Stimulated activated naive CD4-positive, alpha-beta T cell (primary cell): ENCODE data around the gene UBE2H.

Experiments
- DNase-seq, 6 experiments: peaks; one replicate each; lab custom pipeline; 2025; lab: John Stamatoyannopoulos, UW

The UBE2H gene

DNA sequence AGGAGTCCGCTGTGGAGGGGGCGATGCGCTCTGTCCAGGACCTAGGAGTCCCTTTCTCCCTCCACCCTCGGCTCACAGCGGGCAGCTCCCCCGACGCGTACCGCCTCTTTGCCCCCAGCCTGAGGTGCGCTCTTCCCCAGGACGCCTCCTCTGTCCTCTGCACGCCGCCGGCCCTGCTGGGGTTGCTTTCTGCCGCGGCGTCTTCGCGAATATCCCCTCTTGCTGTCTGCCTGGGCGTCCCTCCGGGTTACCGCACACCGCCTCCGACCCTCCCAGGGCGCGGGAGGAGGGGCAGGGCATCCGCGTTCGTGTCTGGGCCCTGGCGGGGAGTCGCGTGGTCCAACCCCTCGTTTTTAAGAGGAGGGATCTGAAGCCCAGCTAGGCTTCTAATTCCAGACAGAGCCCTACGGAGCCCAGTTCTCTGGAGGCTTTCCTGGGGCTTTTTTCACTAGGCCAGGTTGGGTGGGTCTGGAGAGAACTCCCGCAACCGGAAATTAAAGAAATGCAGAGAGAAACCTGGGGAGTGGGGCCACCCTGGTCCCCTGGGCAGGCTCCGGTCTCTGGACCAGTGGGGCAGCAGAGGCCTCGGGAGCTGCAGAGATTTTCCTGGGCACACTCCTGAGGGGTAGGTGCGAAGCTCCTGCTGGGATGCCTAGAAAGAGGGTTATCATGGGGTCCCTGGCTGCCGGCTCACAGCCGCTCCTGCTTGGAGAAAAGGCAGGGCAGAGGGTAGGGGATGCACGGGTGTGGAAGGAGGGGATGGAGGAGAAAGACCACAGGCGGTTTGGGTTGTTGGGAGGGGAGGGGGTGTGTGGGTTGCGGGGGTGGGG lies 166.9 kb downstream of the UBE2H start:
- DNase-seq: peak in 1 of 6 experiments; percentile 12

DNA sequence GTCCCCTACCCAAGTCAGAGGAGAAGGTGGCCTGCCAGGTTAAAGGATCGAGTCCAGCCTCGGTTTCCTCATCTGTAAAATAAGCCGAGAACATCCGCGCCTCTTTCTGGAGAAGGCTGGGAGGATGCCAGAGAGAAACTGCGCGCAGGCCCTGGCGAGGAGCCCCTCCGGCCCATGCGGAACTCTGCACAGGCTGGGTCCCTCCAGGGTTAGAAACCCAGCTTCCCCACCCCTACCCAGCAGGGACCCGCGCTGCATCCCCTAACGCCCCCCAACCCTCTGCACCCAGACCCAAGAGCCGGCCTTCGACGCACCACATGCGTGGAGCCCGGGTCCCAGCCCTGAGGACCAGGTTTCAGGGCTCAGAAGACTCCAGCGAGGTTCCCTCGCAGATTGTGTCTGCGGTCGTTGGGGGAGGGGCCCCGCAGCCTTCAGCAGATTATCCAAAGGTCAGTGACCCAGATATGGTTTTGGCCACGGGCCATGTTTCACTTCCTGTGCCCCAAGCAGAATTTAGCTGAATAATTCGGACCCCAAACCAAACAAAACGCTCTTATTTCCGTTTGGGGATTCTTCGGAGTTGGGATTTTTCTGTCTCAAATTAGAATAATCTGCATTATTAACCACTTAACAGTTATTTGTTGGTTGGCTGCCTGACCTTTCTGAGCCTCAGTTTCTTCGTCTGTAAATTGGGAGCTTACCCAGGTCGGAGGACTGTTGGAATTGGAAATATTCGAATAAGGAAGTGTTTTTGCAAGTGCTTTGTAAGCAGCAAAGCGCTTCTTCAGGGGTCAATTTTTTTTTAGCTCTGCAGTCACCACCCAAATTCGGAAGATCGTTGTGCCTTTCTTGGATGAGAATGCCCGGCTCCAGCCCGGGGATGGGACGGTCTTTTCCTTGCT lies 167.7 kb downstream of the UBE2H start:
- peak in 1 of 6 experiments; percentile 13 for DNase-seq

DNA sequence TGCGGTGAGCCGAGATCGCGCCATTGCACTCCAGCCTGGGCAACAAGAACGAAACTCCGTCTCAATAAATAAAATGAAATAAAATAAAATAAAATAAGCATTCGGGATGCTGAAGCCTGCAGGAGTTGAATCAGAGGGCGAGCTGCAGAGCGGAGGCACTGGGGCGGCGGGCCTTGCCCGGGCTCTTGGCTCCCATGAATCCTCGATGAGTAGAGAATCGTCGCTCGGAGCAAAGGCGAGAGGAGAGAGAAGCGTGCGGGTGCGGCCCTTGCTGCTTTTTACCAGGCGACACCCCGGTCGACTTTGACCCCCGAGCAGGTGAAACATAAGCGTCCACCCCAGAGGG lies 168.3 kb downstream of the UBE2H start:
- no peak for DNase-seq

- peak in 1 of 6 experiments; percentile 29 for DNase-seq
Observed at GRCh38 chr7:129783584-129783919, 169.2 kb downstream of the UBE2H start.

DNA sequence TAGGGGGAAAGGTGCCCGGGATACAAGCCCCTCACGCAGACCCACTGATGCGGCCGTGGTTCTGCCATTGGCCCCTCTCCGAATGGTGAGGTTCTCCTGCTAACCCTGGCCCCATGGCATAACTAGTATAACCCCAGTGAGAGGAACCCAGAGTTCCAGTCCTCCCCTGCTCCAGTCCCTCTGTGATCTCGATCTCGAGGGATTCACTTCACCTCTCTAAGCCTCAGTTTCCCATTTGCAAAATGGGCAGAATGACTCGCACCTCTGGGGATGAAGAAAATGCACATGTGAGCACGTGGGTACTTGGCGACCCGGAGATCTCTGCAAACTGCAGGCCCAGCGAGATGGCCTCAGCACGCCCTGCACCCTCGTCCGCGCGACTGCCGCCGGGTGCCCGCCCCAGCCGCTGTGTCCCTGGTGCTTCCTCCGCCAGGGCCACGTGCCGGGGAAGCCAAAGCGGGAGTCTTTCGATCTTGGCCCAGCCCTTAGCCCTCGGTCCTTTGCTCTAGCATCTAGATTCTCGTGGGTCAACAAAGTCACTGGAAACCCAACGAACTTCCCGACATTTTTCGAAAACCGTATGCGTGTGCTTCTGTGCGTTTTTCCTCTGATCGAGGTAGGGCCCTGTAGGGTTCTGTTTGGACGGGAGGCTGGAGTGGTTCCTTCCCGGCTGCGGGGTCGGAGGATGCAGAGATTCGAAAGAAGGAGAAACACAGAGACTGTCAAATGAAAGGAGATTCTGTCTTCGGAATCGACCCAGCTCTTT lies 169.8 kb downstream of the UBE2H start:
- DNase-seq: peak in 1 of 6 experiments; percentile 29

DNA sequence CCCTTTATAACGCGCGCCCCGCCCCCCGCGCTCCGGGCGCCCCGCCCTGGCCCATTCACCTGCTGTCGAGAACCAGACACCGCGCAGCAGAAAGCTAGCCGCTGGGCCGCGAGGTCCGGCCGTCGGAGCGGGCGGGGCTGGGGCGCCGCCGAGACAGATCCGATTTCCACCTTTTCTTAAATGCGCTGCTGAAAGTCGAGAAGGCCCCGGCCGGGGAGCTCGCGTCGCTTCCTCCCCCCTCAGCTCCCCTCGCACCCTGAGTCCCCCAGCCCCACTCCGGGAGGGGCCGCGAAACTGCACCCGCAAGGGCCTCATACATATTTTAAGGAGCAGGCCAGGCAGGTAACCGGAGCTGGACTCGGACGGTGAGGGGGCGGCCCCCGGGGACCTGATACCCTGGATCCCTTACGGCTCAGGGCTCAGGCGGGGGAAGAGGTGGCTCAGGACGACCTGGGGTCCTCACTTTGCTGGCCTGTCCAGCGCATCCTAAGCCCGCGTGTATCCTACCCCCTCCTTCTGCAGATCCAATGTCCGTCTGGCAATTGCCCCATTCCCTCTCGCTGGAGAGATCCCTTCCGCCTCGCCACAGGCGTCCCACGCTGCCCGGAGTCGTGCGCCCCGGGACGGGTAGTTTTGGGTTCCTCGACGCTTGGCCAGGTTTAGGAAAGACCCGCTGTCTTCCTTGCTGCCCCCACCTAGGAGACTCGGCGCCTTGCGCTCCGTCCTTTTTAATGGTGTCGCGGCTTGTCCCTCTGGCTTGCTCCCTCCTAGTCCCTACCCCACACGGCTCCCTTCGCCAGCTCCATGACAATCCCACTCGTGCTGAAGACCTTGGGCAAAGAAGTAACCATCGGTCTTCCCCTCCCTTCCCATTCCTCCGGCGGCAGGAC lies 170.6 kb downstream of the UBE2H start:
- peak in 2 of 6 experiments; percentile 9 to 13 for DNase-seq

DNA sequence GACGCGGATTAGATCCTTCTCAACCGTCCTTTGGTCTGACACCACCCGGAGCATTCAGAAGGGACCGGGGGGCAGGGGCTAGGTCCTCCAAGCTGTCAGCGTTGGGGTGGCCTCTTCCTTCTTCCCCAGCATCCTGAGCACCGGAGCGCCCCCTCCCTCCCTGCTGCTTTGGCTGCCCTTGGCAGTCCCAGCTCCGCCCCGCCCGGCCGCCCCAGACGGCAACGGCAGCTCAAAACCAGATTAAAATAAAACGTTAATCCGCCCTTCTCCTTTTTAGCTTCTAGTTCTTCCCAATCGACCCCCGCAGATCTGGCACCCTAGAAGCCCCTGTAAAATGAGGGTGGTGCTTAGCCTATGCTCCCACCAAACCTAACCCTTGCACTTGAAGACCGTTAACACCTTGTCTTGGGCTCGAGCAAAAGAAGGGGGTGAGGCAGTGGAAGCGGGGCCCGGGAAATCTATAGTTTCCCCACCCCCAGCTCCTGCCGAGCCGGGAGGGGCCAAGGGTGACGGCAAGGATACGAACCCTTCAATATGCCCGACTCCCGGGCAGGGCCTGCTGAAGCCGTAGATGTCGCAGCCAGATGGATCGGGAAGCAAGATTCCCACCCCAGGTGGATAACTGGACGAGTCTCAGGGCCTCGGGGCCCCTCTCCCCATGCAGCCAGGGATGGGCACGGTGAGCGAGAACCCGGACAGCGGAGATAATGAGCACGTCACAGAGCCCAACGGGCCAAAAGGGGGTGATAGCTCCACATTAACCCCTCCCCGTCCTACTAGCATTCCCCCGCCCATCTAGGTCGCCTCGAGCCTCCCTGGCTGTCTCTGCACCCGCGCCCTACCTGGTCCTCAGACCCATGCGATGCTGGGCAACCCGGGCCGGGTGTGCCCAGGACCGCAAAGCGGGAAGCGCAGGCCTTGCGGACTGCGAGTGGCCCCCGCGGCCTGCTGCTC lies 171.5 kb downstream of the UBE2H start:
- peak in 2 of 6 experiments; percentile 22 to 35 for DNase-seq
